AG08396 (cell line): ENCODE data around the gene BCL2.

Experiments used
- DNase-seq: peaks from one replicate; pipeline ENCODE4 v3.0.0; 2012; ENCODE audit warnings: low spot score, mixed read lengths

The BCL2 gene

DNA sequence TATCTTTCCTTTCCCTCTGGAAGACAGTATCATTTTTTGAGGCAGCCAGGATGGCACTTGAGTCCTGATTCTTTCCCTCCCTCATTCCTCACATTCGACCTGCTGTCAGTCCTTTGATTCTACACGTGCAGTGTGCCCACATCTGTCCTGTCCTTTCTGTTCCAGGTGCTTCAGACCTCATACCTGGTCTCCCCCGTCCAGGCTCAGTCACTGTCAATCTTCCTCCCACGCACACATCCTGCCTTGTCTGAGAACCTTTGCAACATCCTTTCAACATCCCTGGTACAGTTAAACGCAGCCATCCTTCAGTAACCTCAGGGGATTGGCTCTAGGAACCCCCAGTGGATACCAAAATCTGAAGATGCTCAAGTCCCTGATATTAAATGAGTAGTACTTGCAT is 10.1 kb downstream of the BCL2 start:
- no peak for DNase-seq

- DNase-seq = no peak
Observed at GRCh38 chr18:63307551-63308200, 11.9 kb downstream of the BCL2 start.

DNA sequence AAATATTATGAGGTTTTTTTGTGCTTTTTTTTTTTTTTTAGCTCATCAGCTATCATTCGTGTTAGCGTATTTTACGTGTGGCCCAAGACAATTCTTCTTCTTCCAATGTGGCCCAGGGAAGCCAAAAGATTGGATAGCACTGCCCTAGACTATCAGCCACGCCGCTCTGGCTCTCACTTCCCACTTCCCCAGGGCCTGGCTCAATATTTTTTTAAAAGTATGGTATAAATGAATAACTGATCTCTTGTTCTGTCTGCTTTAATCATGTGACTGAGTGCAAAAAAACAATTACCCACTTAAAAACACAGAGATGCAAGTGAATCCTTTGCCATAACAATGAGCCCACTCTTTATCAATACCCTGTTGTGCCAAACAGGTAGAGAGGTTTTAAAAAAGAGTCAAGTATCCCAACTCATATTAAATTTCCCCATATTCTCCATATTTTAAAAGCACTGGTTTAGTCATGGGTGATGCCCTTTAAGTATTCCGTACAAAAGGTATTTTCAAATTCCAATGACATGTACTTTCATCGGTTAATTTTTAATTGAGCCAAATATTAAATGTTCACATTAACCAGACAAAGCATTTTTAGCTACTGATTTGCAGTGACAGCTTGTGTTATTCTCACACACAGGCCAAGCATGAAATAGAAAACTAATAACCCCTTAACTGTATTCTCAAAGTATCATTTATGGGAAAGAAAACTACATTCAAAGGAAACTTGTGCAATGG is 12.6 kb downstream of the BCL2 start:
- no peak for DNase-seq

- no peak for DNase-seq
Observed at GRCh38 chr18:63306249-63306648, 13.3 kb downstream of the BCL2 start.

- DNase-seq = no peak
Observed at GRCh38 chr18:63303547-63303946, 16.0 kb downstream of the BCL2 start.

DNA sequence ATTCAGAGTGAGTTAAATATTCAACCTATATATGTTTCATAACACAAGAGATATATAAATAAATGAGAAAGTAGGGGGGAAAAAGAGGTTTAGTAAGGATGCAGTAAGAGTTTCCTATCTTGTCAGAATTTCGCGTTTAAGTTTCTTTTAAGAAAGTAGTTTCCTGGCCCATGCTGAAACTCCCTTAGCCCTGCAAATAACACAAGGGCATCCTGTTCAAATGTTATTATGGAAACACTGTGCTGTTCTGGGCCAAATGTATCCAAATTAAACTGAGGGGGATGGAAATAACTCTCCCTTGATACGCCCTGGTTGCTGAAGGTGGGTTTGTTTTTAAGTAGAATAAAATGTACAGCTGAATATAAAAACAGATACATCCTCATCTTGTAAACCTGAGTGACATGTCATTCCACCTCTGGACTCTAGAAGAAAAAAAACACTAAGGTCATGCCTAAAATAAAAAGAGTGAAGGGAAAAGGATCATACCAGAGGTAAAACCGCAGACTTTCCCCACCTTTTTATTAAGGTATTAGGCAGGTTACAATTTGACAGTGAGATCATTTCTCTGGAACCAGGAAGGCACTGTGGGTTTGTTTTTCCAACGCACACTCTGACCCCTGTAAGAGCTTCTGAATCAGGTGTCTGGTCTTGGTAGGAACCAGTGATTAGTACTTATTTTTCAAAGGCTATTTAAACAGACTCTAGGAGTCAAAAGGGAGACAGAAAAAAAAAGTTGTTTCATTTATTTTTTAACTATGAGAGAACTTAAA is 16.7 kb downstream of the BCL2 start:
- DNase-seq = no peak

DNA sequence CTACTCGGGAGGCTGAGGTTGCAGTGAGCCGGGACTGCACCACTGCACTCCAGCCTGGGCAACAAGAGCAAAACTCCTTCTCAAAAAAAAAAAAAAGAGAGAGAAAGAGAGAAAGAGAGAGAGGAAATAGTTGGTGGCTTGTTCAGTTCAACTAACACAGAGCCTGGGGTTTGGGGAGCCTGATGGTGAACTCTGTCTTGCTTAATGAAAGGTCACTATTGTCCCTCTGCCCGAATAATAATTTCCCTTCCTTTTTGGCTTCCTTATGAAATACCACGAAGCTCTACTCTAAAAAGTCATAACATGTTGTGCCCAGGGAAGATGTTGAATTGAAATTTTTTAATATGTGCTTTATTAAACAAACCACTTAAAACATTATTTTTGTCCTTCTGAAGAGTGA is 17.3 kb downstream of the BCL2 start:
- no peak for DNase-seq

DNA sequence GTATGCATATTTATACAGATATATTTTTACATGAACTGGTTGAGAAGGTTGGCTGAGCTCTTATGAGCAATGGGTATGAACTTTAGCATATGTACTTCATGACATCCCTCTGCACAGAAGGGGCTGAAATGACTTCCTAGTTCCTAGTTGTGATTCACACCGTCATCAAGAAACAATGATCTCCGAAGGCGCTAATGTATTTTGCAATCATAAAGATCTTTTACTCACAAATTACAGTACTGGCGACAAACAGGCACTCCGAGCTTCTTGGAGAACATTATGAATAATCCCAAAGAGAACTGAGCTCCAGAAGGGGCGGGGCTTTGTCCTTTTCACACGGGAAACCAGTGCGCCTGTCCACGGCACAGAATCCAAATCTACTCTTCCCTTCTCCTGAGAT is 18.1 kb downstream of the BCL2 start:
- DNase-seq = no peak

GRCh38 chr18:63299837-63300745 is 19.5 kb downstream of the BCL2 start:
- DNase-seq = no peak

GRCh38 chr18:63298400-63299365 is 20.9 kb downstream of the BCL2 start:
- no peak for DNase-seq

- DNase-seq = no peak
Observed at GRCh38 chr18:63297687-63298399, 21.7 kb downstream of the BCL2 start.

GRCh38 chr18:63293935-63294334 is 25.6 kb downstream of the BCL2 start:
- no peak for DNase-seq

GRCh38 chr18:63292831-63293683 is 26.5 kb downstream of the BCL2 start:
- DNase-seq = no peak

- DNase-seq = no peak
Observed at GRCh38 chr18:63291278-63291677, 28.3 kb downstream of the BCL2 start.

GRCh38 chr18:63290821-63291200 is 28.8 kb downstream of the BCL2 start:
- no peak for DNase-seq

DNA sequence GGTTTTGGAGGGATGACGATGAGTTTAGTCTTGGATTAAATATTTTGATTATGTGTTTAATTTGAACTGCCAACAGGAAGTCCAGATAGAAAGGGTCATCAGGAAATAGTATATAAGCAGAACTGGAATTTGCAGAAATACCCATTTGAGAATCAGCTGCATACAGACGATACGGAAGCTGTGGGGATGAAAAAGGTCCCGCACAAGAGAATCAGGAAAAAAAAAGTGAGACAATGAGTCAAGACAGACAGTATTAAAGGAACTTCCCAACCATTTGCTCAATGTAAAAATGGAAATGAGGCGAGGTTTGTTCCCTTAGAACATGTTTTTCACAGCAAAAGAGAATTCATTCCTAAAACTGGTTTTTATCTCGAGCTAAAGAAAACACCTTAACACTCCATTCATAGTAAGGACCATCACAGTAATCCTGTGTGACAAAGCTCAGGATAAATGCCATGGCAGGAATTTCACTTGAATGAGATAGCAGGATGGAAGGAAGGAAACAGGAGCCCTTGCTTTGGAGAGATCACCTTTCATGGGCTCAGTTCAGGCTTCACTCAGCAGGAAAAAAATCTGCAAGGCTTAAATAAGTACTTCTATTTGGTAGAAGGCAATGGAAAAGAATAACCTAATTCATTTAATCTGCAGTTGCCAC is 29.3 kb downstream of the BCL2 start:
- DNase-seq = no peak

- DNase-seq = no peak
Observed at GRCh38 chr18:63288311-63288710, 31.3 kb downstream of the BCL2 start.

DNA sequence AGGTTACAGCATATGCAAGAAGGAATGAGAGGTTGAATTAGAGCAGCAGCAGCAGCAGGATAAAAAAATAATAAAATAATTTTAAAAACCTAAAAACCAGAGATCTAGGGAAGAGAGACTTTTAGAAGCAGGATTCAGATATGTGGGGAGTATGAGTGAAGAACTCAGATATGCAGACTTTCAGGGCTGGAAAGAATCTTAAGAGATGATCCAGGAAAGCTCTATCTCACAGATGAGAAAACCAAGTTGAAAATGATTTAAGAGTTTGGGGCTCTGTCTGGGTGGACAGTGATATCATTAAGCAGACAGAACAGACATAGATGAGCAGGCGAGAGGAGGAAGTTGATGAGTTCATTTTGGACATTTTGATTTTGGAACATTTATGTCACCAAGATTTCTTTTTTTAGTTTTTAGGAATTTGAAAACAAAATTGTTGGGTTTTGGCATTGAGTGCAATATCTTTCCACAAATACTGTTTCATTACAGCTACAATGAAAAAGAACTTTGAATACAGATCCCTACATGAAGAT is 31.8 kb downstream of the BCL2 start:
- no peak for DNase-seq
